Activated CD4-positive, alpha-beta T cell treated with anti-CD3 and anti-CD28 coated beads for 4 hours (primary cell): ENCODE data around the gene SERPINA9.
A peak's percentile ranks its signal among the peaks of the same experiment; 100 is the strongest.
"Not testable (repeated sequence)": the region's sequence is repeated elsewhere in the genome, so short reads cannot be mapped to it uniquely, and the experiment has no call there.

Source experiments
- DNase-seq, 2 donors: peaks; one replicate each; pipeline ENCODE4 v3.0.0-alpha.2; 2020

Gene SERPINA9

DNA sequence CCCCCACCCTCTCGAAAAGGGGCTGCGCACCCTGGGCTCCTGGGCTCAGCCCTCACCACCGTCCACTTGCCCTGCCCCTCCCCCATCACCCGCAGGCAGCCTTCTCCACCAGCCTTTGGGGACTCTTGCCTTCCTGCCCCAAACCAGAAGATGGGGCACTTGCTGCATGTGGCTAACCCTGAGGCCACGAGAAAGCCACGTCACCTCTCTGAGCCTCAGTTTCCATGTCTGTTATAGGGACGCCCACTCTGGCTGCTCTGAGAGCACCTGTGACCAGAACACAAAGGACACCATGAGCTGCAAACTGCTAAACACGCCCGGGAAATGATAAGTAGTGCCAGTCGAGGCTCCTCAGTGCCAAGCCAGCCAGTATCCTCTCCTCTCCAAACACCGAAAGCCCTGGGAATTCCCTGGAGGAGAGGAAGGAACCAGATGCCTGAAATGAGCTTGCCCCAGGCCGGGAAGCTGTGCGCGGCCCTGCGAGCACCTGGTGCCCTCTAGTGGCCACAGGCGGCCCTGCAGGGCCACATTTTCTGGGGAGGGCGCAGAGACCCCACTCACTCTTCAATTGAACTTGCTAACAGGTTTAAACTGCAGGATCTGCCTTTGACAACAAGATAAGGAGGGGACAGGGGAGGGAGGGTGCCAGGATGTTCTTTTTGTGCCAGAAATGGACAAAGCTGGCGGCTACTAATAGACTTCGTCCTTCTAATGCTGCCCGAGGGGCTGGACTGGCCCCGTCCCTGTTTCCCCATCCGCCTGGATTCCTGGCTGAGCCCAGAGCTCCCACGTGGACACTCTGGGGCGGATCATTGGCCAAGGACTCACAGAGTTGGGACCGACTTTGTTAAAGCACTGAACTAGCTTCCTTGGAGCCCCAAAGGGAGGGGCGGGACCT, 10.2 kb upstream of the SERPINA9 start:
- peak; percentile 11 to 25 for DNase-seq

DNA sequence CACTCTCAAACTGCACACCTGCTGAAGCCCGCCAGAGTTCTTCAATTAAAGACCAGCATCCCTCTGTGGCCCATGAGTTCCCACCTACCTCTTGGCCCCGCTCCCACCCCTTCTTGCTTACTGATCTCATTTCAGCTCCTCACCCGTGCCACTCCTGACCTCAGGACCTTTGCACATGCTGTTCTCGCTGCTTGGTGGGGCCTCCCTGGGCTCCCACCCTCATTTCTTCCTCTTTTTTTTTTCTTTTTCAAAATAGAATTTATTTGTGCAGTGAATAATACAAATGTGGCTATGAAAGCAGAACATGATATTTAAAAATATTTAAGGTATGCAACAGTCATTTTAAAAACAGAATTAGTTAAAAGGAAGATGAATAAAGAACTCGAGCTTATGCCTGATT, 8.5 kb upstream of the SERPINA9 start:
- no peak for DNase-seq

DNA sequence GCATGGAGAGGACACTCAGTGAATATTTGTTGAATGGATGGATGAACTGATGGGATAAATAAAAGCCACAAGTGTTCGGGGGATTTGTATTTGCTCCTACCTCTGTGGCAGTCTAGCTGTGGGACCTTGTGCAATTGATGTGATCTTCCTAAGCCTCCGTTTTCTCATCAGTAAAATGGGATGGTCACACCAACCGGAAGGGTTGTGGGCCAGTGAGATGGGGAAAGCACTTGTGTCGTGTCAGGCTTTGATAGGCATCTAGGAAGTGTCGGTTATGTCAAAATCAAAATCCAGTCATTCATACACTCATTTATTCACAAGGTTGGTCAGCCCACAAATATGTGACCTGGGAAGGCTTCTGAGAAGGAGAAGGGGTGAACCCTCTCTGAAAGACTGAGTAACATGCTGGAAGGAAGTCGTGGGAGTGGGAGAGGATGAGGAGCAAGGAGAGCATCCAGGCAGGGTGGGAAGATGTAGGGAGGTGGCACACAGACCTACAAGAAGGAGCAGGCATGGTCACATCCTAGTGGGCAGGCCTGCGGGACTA, 7.8 kb upstream of the SERPINA9 start:
- DNase-seq = no peak

DNA sequence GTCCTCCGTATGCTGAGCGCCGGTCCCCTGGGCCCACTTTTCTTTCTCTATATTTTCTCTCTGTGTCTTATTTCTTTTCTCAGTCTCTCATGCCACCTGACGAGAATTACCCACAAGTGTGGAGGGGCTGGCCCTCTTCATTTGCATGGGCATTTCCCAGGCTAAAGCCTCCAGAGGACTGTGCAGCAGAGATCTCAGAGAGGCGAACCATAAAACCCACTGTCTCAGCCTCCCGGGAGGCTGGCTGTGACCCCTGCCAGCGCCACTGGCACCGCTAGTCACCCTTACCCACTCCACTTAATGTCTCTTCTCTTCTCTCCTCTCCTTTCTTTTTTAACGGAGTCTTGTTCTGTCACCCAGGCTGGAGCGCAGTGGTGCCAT, 7.1 kb upstream of the SERPINA9 start:
- no peak for DNase-seq

DNA sequence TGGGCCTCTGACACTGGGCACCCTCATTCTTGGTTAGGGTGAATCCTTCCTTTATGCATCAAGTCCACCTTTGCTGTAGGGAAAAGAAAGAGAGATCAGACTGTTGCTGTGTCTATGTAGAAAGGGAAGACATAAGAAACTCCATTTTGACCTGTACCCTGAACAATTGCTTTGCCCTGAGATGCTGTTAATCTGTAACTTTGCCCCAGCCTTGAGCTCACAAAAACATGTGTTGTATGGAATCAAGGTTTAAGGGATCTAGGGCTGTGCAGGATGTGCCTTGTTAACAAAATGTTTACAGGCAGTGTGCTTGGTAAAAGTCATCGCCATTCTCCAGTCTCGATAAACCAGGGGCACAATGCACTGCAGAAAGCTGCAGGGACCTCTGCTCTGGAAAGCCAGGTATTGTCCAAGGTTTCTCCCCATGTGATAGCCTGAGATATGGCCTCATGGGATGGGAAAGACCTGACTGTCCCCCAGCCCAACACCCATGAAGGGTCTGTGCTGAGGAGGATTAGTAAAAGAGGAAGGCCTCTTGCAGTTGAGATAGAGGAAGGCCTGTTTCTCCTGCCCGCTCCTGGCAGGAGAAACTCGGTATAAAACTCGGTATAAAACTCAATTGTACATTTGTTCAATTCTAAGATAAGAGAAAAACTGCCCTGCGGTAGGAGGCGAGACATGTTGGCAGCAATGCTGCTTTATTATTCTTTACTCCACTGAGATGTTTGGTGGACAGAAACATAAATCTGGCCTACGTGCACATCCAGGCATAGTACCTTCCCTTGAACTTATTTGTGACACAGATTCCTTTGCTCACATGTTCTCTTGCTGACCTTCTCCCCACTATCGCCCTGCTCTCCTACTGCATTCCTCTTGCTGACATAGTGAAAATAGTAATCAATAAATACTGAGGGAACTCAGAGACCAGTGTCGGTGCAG, 6.4 kb upstream of the SERPINA9 start:
- DNase-seq = not testable (repeated sequence)

DNA sequence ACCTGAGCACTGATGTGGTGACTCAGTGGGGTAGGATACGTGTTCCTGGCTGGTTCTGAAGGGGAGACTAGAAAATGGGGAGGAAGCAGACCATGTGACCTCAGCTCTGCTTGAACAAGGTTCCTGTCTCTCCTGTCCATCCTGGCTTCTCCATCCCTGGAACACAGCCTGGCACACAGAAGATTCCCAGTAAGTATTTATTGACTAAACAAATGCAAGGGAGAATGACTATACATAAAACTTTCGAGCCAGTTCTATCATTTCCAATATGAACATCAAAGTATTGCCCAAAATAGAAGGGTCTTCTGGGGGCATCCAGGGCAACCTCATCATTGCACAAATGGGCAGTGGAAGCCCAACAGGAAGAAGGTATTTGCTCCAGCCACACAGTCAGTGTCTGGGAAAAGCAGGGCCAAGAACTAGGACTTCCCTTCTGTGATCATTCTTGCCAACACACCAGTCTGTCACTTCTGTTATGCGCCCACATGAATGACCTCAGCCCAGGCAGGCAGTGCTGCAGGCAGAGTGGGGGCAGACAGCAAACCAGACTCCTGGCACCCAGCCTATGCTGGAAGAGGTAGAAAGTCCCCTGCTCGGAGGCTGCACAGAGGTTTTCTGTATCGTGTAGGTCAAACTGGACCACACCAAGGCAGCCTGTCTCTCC, 5.6 kb upstream of the SERPINA9 start:
- no peak for DNase-seq

DNA sequence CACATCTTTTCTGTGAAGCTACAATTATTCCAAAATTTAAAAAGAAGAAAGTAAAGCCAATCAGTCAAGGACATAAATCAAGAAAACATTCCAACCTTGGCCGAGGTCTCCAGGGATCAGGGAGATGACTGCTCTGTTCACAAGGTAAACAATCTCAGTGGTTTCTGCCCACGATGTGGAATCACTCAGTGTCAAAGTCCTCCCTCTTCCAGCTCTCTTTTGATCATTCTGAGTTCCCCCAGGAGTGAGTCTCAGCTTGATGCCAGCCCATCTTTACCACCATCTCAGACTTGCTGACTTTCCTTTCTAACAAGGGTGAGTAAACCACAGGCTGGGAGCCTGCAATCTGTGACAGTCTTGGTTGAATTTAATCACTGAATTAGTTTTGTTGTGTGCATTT, 4.8 kb upstream of the SERPINA9 start:
- DNase-seq = no peak

DNA sequence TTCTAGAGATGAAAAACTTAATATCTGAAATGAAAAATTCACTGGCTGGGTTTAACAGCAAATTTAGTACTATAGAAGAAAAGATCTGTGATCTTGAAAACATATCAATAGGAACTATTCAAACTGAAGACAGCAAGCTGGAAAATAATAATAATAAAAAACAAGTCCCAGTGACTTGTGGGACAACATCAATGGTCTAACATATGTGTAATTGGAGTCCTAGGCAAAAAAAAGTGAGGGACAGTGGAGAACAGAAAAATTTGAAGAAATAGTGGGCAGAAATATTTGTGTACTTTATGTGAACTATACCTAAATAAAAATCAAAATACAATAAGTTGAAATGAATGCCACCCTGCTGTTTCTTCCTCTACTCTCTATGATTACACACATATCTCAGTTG, 2.4 kb upstream of the SERPINA9 start:
- no peak for DNase-seq

DNA sequence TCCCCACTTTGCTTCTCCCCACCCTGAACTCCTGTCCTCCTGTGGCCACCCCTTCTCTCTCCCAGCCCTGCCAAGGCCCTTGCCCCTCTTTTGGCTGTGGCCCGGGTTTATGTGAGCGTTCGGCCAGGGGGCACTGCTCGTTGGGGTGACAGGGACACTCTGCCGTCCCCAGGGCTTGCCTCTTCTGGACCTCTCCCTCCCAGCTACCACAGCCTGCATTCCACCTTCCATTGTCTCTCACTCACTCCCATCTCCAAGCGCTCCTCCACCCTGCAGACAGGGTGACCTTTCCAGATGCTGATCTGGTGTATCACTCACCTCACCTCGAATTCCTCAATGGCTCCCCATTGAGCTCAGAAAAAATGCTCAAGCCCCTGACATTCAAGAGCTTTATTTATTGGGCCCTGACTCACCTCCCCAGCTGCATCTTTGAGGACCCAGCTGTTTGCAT, 1.4 kb downstream of the SERPINA9 start:
- no peak for DNase-seq

DNA sequence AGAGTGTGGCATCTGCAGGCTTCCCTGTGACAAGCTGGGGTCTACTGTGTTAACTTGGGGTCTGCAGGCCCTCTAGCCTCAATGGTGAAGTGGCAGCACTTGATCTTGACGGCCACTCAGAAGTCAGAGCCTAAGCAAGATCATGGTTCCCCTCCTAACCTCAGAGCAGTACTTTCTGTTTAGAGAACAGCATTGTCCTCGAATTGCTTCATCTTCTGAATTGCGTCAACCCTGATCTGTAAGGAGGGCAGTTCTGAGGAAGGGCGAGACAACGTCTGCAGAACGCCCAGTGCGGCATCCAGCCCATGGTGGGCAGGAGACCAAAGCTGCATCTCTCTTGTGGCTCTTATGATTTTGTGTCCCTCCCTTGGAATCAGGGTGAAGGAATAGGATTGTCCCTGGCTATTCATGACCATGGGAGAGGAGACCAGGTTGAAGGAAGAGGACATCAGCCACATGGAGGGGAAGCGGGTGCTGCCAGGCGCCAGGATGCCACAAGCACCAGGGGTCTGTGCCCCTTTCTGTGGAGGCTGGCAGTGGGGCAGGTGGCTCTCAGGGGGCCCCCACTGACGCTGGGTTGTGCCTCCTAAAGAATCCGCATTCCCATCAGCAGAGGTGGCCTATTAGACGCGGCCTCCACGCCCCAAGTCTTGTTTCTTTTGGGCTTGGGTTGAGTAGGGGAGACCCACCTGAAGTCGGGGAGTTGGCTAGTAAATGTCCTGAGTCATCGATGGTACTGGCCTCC, 2.2 kb downstream of the SERPINA9 start:
- no peak for DNase-seq

DNA sequence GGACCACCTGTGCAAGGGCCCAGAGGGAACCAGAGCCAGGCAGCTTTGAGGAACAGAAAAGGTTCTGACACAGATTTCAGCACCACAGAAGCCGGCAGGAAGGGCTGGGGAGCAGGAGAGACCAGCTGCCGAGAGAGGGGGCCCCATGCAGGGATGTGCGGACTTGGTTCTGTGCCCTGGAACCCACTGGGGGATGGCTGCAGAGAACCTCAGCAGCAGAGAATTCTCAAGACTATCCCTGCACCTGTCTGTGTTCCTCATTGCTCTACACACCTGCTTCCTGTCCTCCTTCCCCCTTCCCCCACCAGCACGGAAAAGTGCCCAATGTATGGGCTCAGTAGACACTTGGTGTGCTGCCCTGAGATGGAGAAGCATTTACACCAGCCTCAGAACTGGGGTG, 3.2 kb downstream of the SERPINA9 start:
- no peak for DNase-seq

DNA sequence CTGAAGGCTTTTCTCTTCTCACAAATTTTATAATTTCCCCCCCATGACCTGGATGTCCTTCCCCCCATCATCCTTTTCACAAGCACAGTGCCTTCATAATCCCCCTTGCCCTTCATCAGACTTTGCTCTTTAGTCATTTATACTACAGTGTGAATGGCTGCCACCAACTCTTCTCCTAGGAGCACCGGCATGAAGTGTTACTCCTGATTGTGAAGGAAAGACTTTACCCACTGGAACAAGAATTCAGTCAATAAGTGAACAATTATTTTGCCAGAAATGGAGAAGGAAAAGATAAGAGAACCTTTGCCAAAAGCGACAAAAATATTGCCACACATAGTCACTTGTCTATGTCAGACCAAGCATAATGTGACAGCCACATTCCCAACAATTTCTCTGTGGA, 5.0 kb downstream of the SERPINA9 start:
- no peak for DNase-seq

DNA sequence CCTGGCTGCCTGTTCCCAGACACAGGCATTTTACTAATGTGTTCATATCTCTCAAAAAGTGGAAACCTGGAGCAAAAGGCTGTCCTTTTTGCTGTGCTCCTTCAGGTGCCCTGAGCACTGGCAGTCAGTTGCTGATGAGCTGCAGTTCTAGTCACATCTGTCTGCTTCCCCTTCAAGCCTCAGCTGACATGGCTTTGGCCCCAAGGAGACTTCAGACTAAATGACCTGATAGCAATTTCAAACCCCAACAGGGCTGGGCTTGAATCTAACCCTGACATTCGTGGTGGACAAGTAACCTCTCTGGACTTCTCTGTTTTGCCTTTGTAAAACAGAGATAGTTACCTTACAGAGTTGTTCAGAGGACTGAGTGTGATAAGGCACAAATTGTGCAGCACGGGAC, 5.7 kb downstream of the SERPINA9 start:
- DNase-seq = no peak

DNA sequence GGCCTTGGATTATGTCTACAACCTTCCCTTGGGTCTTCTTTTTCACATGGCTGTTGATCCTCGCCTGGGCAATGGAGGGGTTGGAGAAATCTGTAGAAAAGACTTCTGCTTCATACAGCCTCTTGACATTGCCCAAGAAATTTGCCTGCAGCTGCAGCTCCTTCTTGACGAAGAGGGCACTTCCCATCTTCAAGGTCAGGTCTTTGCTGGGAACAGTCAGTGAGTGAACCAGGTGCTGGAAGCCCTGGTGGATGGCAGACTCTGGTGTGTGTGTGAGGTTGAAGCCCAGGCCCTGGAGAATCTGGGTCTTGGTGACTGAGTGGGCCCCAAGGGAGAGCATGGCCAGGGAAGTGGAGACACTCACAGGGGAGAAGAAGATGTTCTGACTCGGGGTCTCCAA, 6.7 kb downstream of the SERPINA9 start:
- no peak for DNase-seq

DNA sequence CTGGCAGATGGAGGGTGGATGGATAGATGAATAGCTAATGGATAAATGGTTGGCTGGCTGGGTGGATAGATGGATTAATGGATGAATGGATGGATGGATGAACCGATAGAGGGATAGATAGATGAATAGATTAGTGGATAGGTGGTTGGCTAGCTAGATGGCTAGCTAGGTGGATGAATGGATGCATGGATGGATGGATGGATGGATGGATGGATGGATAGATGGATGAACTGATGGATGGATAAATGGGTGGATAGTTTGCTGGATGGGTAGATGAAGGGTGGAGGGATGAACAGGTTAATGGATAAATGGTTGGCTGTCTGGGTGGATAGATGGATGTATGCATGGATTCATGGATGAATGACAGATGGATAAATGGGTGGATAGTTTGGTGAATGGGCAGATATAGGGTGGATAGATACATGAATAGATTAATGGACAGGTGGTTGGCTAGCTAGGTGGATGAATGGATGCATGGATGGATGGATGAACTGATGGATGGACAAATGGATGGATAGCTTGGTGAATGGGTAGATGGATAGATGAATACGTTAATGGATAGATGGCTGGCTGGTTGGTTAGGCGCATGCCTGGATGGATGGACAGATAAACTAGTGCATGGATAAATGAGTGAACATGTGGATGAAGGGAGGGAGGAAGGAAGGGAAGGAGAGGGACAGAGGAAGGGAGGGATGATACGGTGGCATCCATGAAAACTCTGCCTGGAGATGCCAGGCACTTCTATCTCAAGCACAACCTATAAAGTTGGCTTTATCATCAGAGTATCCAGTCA, 8.1 kb downstream of the SERPINA9 start:
- no peak for DNase-seq

DNA sequence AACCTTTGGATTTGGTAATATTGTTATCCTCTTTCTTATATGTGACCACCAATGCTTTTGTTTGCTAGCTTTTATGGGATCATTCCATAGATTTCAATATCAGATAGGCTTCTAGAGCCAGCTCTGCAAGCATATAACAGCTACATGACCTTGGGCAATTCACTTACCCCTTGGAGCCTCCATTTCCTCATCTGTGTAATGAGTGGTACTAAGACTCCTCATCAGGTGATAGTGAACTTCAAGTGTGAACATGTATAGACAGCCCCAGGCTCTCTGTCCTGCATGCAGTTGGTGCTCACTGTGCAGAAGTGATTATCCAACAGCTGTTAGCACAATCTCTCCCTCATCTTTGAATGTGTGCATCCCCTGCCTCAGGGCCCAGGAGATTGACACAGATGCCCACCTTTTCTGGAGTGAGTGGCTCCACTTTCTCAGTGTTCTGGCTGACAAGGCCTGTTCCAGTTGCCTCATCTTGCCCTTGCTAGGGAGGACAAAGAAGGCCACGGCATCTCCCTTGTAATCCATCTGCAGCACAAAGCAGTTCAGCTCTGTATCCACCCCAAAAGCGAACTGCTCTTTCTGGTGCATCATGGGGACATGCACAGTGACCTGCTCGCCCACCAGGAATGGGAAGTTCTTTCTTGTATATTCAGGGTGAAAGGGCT, 9.2 kb downstream of the SERPINA9 start:
- DNase-seq = no peak

DNA sequence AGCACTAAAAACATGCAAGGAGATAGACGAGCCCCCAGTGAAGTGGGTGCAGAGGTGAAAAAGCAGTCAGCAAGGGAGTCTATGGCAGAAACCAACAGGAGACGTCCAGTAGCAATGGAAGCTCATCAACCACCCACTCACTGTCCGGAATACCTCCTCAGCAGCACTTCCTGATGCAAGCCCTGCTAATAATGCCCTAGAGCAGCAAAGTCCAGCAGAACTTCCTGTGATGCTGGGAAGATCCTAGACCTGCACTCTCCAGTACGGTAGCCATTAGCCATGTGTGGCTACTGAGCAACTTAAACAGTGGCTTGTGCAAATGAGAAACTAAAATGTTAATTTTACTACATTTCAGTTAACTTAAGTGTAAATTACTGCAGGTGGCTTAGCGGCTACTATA, 11.0 kb downstream of the SERPINA9 start:
- DNase-seq = no peak

DNA sequence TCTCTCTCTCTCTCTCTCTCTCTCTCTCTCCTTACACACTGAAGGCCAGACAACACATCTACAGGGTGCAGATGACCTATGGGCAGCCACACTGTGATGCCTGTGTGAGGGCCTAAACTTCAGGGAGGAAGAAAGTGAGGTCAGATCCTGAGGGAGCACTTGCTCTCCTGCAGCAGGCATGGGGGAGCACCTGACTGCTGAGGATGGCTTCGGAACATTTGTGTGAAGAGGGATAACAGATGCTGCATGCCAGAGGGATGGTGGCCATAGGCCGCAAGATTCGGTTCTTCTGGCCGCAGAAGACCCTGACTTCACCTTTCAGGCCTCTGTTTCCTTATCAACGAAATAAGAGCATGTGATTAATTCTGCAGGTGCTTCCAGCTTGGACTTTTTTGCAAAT, 11.7 kb downstream of the SERPINA9 start:
- DNase-seq = no peak

DNA sequence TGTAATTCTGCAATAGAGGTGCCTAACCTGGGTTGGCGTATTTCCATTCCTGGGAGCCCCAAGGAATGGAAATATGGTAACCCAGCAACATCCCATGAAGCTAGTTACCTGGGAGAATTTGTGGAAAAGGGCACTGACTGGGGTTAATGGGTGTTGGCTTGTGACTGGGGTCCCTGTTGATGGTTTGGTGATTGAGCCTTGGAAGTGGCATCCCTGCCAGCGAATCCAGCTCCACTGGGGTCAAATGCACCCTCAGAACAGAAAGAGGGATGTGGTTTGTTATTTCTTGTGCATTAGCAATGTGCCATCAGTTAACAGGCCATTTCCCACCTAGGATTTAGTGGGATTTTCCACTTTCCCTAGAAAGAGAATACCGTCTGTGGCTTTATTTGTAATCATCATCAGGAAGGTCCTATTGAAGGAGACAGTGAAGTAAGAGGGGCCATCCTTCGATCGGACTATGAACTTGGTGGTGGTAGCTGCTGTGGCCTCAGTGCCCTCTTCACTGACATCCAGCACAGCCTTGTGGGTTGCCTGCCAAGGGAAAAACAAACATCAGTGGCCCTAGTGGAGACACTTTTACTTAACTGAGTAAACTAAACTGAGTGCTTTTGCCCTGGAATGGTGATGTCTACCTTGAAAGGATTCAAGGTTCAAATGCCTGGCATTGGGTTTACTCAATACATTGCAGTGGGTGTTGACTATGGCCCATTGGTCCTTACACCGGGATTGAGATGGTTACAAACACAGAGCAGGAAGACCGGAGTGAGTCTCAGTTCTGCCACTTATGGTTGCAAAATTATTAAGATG, 13.0 kb downstream of the SERPINA9 start:
- DNase-seq = no peak

DNA sequence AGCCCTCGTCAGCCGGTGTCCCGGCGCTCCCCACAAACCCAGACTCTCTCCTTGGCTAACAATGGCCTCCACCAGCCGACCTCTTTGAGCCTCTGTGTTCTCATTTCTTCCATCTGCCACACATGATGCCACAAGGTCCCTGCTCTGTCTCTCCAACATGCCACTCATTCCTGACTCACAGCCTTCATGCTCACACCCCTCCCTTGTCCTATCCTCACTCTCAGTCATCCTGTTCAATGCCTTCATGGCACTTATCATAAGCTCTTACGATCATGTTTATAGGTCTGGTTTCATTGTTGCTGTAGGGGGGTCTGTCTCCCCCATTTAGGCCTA, 13.8 kb downstream of the SERPINA9 start:
- DNase-seq = no peak
